HepG2 (cell line): Measurements from ENCODE around the gene RAB3C. TPM values are rescaled to one million over a fixed set of nuclear protein-coding genes. Genes with fewer than 3 reads are reported as not detected.

ENCODE experiments used
- ATAC-seq: fragments of 200-7000 bp; cut with Tn5 transposase; 3 replicates; pipeline ENCODE4 v1.9.1; 2020; ENCODE audit warnings: mild to moderate bottlenecking, moderate library complexity
- BruUV-seq: library from RNA; stranded (reverse); fragments of 400-500 nt; replicated peaks from 2 replicates; lab custom pipeline; 2021; lab: Mats Ljungman, UMichigan
- CTCF ChIA-PET: fragments of 300-600 bp; formaldehyde crosslinking; extraction: SDS; loops from one replicate; lab custom pipeline; 2021; ENCODE audit warnings: low total read pairs, inconsistent platforms, low intra/inter-chr PET ratio; lab: Yijun Ruan, JAX
- POLR2A ChIA-PET: fragments of 350-600 bp; sonication (Branson Sonifier 250); formaldehyde crosslinking; loops from one replicate; lab custom pipeline; 2020; ENCODE audit warnings: antibody characterized with exemption, inconsistent platforms; lab: Yijun Ruan, JAX
- DNase-seq: peaks from one replicate; pipeline ENCODE4 v3.0.0-alpha.2; 2015; ENCODE audit warnings: low spot score
- FAIRE-seq: peaks from 3 replicates; lab custom pipeline; 2011; peaks lifted over from hg19 to GRCh38; lab: Jason Lieb, UNC
- H2AFZ ChIP-seq: one replicate; pipeline ENCODE4 v1.6.1; 2011; ENCODE audit warnings: low read length, inconsistent platforms
- H3K27ac ChIP-seq: fragments of 300-600 bp; 3 replicates; pipeline ENCODE4 v1.8.0; 2011; ENCODE audit warnings: mixed run types, mild to moderate bottlenecking, mixed read lengths, low read length, inconsistent platforms; ENCODE audit not compliant: insufficient read depth; ENCODE audit errors: extremely low read length
- H3K27me3 ChIP-seq, 2 experiments: fragments of 200-600 bp in 1 of 2; 2 replicates in 1 of 2; 3 replicates in 1 of 2; pipeline versions ENCODE4 v1.6.0 to v1.8.0; 2011; ENCODE audit warnings: low read length in 2 of 2, mild to moderate bottlenecking in 2 of 2, moderate library complexity in 2 of 2, inconsistent platforms in 1 of 2; ENCODE audit not compliant: insufficient read depth in 2 of 2, control insufficient read depth in 1 of 2
- H3K36me3 ChIP-seq, 2 experiments: fragments of 200-600 bp in 1 of 2; replicated peaks in 1 of 2; 2 replicates in 1 of 2; 3 replicates in 1 of 2; pipeline versions ENCODE4 v1.5.1 to v1.8.0; 2011; ENCODE audit warnings: low read length in 2 of 2, inconsistent platforms in 1 of 2; ENCODE audit not compliant: insufficient read depth in 2 of 2, control insufficient read depth in 1 of 2
- H3K4me1 ChIP-seq: 2 replicates; pipeline ENCODE4 v1.5.1; 2012; ENCODE audit warnings: low read length, inconsistent platforms; ENCODE audit not compliant: insufficient read depth
- H3K4me2 ChIP-seq: 2 replicates; pipeline ENCODE4 v1.6.0; 2011; ENCODE audit warnings: low read depth, low read length, inconsistent platforms
- H3K4me3 ChIP-seq, 3 experiments: fragments of 200-600 bp in 1 of 3; sonication (generic), shearing (Covaris generic) in 1 of 3; replicated peaks in 1 of 3; 2 replicates each; pipeline ENCODE4 v1.5.1; 2011 to 2016; ENCODE audit warnings: low read length in 3 of 3, inconsistent platforms in 2 of 3, low read depth in 2 of 3, mild to moderate bottlenecking in 2 of 3, control low read depth in 1 of 3, mixed read lengths in 1 of 3; ENCODE audit not compliant: insufficient read depth in 1 of 3
- H3K79me2 ChIP-seq: one replicate; pipeline ENCODE4 v1.6.1; 2011; ENCODE audit warnings: low read length, inconsistent platforms; ENCODE audit not compliant: insufficient read depth
- H3K9ac ChIP-seq: 2 replicates; pipeline ENCODE4 v1.6.0; 2011; ENCODE audit warnings: mild to moderate bottlenecking, low read depth, low read length, inconsistent platforms; ENCODE audit not compliant: insufficient read depth
- H3K9me3 ChIP-seq: 2 replicates; pipeline ENCODE4 v1.5.1; 2012; ENCODE audit warnings: mild to moderate bottlenecking, low read length
- H4K20me1 ChIP-seq: 2 replicates; pipeline ENCODE4 v1.6.0; 2011; ENCODE audit warnings: inconsistent platforms, mild to moderate bottlenecking, low read length, moderate library complexity; ENCODE audit not compliant: insufficient read depth
- SIX4 ChIP-seq: sonication (generic); formaldehyde crosslinking; IDR thresholded peaks from 2 replicates; pipeline ENCODE4 v1.4.0; 2020; ENCODE audit warnings: missing genetic modification reagents
- ZNF17 ChIP-seq: sonication (generic); formaldehyde crosslinking; IDR thresholded peaks from 2 replicates; pipeline ENCODE4 v1.5.0; 2020; ENCODE audit warnings: mild to moderate bottlenecking, missing genetic modification reagents
- ZNF691 ChIP-seq: sonication (generic); formaldehyde crosslinking; IDR thresholded peaks from 2 replicates; pipeline ENCODE4 v1.4.0; 2020; ENCODE audit warnings: missing genetic modification reagents, low read depth, mild to moderate bottlenecking, borderline replicate concordance
- ZNF879 ChIP-seq: sonication (generic); formaldehyde crosslinking; IDR thresholded peaks from 2 replicates; pipeline ENCODE4 v1.8.1; 2023; ENCODE audit warnings: missing genetic modification reagents
- WGBS: methylation state at CpG from one replicate; pipeline ENCODE4 v1.1.6; 2017; ENCODE audit warnings: low lambda C conversion rate; 5-methylcytosine and 5-hydroxymethylcytosine counted together
- in situ Hi-C: cut with HindIII; loops from 2 replicates; pipeline ENCODE4 v1.10.0; 2017; ENCODE audit warnings: low pct_unique_long_range_greater_than_20kb; ENCODE audit not compliant: extremely low pct_ligation_motif_present
- intact Hi-C: fragments of 100-400 bp; cut with micrococcal nuclease; formaldehyde crosslinking; loops from one replicate; pipeline ENCODE4 v1.10.0; 2022; ENCODE audit not compliant: unreplicated experiment
- polyA plus RNA-seq, 8 experiments: library from polyadenylated mRNA; depleted of rRNA in 3 of 8; stranded (reverse) in 7 of 8; unstranded in 1 of 8; fragments of >200 nt; fragmentation: Illumina TruSeq in 4 of 8; extraction: Trizol in 4 of 8; gene quantifications; 2 replicates each; pipeline versions ENCODE4 v1.2.1 to v1.2.3, GENCODE V29; 2011 to 2016; ENCODE audit warnings: low read depth in 4 of 8, missing spikeins in 1 of 8, mixed read lengths in 1 of 8; ENCODE audit not compliant: insufficient read depth in 1 of 8
- total RNA-seq, 5 experiments: library from RNA; depleted of rRNA; stranded (reverse); fragments of >200 nt; fragmentation: Illumina TruSeq; extraction: Trizol; gene quantifications; 2 replicates each; pipeline ENCODE4 v1.2.3, GENCODE V29; 2016; ENCODE audit warnings: low read depth in 1 of 5

RAB3C gene
- total and polyA plus RNA-seq, 2 of the 13 experiments (the other 11 are each of a cell fraction or from before 2014, with no cell fraction given): not detected

- Histone ChIP-seq H3K36me3 (no peaks in the 10 kb centered on the region), H4K20me1 (no peaks in the 10 kb centered on the region), H3K4me3 (no peak overlapping the region), H3K4me1 (no peaks in the 10 kb centered on the region), H3K9ac (no peak overlapping the region), H3K4me2 (no peak overlapping the region), H3K9me3 (no peaks in the 10 kb centered on the region), H3K27me3 (no peaks in the 10 kb centered on the region), H3K27ac (no peak overlapping the region)
- CTCF ChIA-PET: no interaction called here
- no peak for DNase-seq
- TF ChIP-seq ZNF17 (CRISPR knock-in tag) (no peak), ZNF879 (CRISPR knock-in tag) (no peak), SIX4 (CRISPR knock-in tag) (no peak)
- TF ChIP-seq, all 625 proteins: peak for 0
- H3K79me2 ChIP-seq: no peaks in the 10 kb centered on the region
- no peak for FAIRE-seq
- no peak for ATAC-seq
- in situ Hi-C loops (no loop called here), intact Hi-C loops (no loop called here)
- 23% methylated on average over 4 of the region's 4 CpGs for WGBS
- no peak overlapping the region for H2AFZ ChIP-seq
- POLR2A ChIA-PET: no interaction called here
- no TSS peak for BruUV-seq
Measured at GRCh38 chr5:58793888-58794657, 211.2 kb downstream of the RAB3C start.

- in situ Hi-C loops: no loop called here
Measured at GRCh38 chr5:58794875-58795274, 212.0 kb downstream of the RAB3C start.

More at GRCh38 chr5:58794875-58795274, 212.0 kb downstream of the RAB3C start:
- H3K79me2 ChIP-seq: no peaks in the 10 kb centered on the region
- H3K27me3 ChIP-seq: no peaks in the 10 kb centered on the region
- ChIA-PET POLR2A (no interaction called here), CTCF (no interaction called here)
- BruUV-seq: no TSS peak
- no peak for FAIRE-seq
- no peak overlapping the region for H2AFZ ChIP-seq
- WGBS: 9% methylated on average over 4 of the region's 4 CpGs
- no peak for TF ChIP-seq ZNF691
- H3K9ac ChIP-seq: no peak overlapping the region
- ATAC-seq: no peak
- no peaks in the 10 kb centered on the region for H4K20me1 ChIP-seq
- DNase-seq: no peak
- H3K4me2 ChIP-seq: no peak overlapping the region
- no peaks in the 10 kb centered on the region for H3K4me1 ChIP-seq
- H3K4me3 ChIP-seq: no peak overlapping the region
- no peaks in the 10 kb centered on the region for H3K9me3 ChIP-seq
- H3K36me3 ChIP-seq: no peaks in the 10 kb centered on the region
- H3K27ac ChIP-seq: no peak overlapping the region
- intact Hi-C loops: no loop called here
